GM12872 (cell line): ENCODE measurements around the gene EYS.
A peak's percentile ranks its signal among the peaks of the same experiment; 100 is the strongest.

ENCODE experiments used
- TF ChIP-seq, protein P1 (sequence below): IDR thresholded peaks from 3 replicates; pipeline ENCODE4 v1.5.1; 2011; ENCODE audit warnings: low read depth, mild to moderate bottlenecking, low read length, moderate library complexity; ENCODE audit not compliant: insufficient read depth

EYS gene

GRCh38 chr6:64252256-64252655 lies 1454.8 kb downstream of the EYS start:
- TF ChIP-seq, protein P1, sequence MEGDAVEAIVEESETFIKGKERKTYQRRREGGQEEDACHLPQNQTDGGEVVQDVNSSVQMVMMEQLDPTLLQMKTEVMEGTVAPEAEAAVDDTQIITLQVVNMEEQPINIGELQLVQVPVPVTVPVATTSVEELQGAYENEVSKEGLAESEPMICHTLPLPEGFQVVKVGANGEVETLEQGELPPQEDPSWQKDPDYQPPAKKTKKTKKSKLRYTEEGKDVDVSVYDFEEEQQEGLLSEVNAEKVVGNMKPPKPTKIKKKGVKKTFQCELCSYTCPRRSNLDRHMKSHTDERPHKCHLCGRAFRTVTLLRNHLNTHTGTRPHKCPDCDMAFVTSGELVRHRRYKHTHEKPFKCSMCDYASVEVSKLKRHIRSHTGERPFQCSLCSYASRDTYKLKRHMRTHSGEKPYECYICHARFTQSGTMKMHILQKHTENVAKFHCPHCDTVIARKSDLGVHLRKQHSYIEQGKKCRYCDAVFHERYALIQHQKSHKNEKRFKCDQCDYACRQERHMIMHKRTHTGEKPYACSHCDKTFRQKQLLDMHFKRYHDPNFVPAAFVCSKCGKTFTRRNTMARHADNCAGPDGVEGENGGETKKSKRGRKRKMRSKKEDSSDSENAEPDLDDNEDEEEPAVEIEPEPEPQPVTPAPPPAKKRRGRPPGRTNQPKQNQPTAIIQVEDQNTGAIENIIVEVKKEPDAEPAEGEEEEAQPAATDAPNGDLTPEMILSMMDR, result no peak

- TF ChIP-seq, protein P1, result peak; percentile 12; the same call in 1 of the 3 replicates
These were observed 1456.9 kb downstream of the EYS start for GRCh38 chr6:64250126-64250525.

- TF ChIP-seq, protein P1, result no peak
These were observed 1457.9 kb downstream of the EYS start for GRCh38 chr6:64249115-64249514.

DNA sequence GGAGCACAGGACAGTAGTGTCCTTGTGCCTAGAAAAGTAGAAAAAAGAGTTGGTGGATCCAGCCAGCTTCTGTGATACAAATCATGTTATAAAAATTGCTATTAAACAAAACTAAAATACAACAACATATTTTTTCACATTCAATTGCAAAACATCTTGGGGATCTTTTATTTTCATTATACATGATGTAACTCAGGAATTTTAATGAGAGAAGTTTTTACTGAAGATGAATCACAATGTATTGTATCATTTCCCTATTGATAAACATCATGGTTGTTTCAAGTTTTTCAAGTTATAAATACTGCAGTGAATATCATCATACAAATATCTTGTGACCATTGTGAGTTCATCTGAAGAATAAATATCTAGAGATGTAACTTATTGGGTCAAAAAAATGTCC lies 1463.4 kb downstream of the EYS start:
- TF ChIP-seq, protein P1, result no peak

GRCh38 chr6:64238071-64238470 lies 1469.0 kb downstream of the EYS start:
- TF ChIP-seq, protein P1, result no peak

DNA sequence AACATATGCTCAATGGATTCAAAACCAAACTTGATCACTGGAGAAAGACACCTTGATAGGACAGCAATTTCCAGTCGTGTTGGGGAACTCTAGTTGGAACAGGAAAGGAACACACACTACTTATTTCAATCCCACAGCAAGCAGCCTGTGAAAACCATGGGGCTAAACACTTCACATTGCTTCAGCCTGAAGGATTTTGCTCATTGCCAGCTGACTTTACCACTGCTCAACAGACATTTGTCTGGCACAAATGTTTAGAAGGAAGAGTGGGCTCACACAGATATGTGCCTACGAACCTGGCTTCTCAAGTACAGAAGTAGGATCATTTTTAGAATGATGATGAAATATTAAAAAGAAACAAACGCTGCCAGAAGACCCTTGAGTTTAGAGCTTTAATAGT lies 1473.3 kb downstream of the EYS start:
- TF ChIP-seq, protein P1, result no peak

- TF ChIP-seq, protein P1, result no peak
These were observed 1475.1 kb downstream of the EYS start for GRCh38 chr6:64231928-64232327.

- TF ChIP-seq, protein P1, result 0 out of 3 replicates have a peak, but pooled peaks have one; percentile 24
These were observed 1476.5 kb downstream of the EYS start for GRCh38 chr6:64230530-64230929.
